Endometrial microvascular endothelial cells (primary cell): ENCODE data around the gene BRD8. TPM values are rescaled to one million over a fixed set of nuclear protein-coding genes. Genes with fewer than 3 reads are reported as not detected.
"Not testable (repeated sequence)": the region's sequence is repeated elsewhere in the genome, so short reads cannot be mapped to it uniquely, and the experiment has no call there.

Experiments
- in situ Hi-C: cut with HindIII; loops from 2 replicates; pipeline ENCODE4 v1.10.0; 2017; ENCODE audit warnings: low sequenced_read_pairs, low pct_unique_long_range_greater_than_20kb; ENCODE audit errors: inconsistent ontology term
- total RNA-seq: library from RNA; depleted of rRNA; stranded (reverse); fragments of >200 nt; gene quantifications from one replicate; pipeline ENCODE4 v1.2.3, GENCODE V29; 2015; ENCODE audit errors: inconsistent ontology term

Gene BRD8
- total RNA-seq, 1 donor from 2014 or later: 37.1 TPM

- in situ Hi-C loops: no loop called here
These were observed 8.1 kb downstream of the BRD8 start for GRCh38 chr5:138170299-138170698.

- in situ Hi-C loops: loop anchor here (10.0 kb wide), 1 partner anchor 186 kb away; the partner anchor contains the start of gene KDM3B
These were observed 9.3 kb downstream of the BRD8 start for GRCh38 chr5:138169124-138169523.

GRCh38 chr5:138163721-138164120 lies 14.7 kb downstream of the BRD8 start:
- in situ Hi-C loops: loop anchor here (10.0 kb wide), 1 partner anchor 191 kb away; the partner anchor contains the start of gene KDM3B

- in situ Hi-C loops: loop anchor here (10.0 kb wide), 1 partner anchor 194 kb away; the partner anchor contains the start of gene KDM3B
These were observed 17.7 kb downstream of the BRD8 start for GRCh38 chr5:138160706-138161105.

- in situ Hi-C loops: loop anchor here (10.0 kb wide), 1 partner anchor 195 kb away; the partner anchor contains the start of gene KDM3B
These were observed 18.8 kb downstream of the BRD8 start for GRCh38 chr5:138159666-138160065.

- in situ Hi-C loops: no loop called here
These were observed 20.8 kb downstream of the BRD8 start for GRCh38 chr5:138157626-138158025.

GRCh38 chr5:138155977-138156376 lies 22.5 kb downstream of the BRD8 start:
- in situ Hi-C loops: not testable (repeated sequence)

GRCh38 chr5:138149530-138149929 lies 28.9 kb downstream of the BRD8 start:
- in situ Hi-C loops: no loop called here

- in situ Hi-C loops: no loop called here
These were observed 29.6 kb downstream of the BRD8 start for GRCh38 chr5:138148811-138149210.

- in situ Hi-C loops: not testable (repeated sequence)
These were observed 34.9 kb downstream of the BRD8 start for GRCh38 chr5:138143578-138143977.

- in situ Hi-C loops: no loop called here
These were observed 36.7 kb downstream of the BRD8 start for GRCh38 chr5:138141734-138142133.

- in situ Hi-C loops: no loop called here
These were observed 38.2 kb downstream of the BRD8 start for GRCh38 chr5:138140268-138140667.

GRCh38 chr5:138139781-138140090 lies 38.7 kb downstream of the BRD8 start:
- in situ Hi-C loops: no loop called here

GRCh38 chr5:138138949-138139780 lies 39.3 kb downstream of the BRD8 start, which contains the start of gene NME5:
TSS of gene NME5 (minus strand) at chr5:138139428. CDS start at chr5:138138780, 648 bp downstream.
- in situ Hi-C loops: no loop called here

GRCh38 chr5:138132543-138132942 lies 45.9 kb downstream of the BRD8 start:
- in situ Hi-C loops: no loop called here

GRCh38 chr5:138129347-138129746 lies 49.1 kb downstream of the BRD8 start:
- in situ Hi-C loops: no loop called here

- in situ Hi-C loops: no loop called here
These were observed 50.1 kb downstream of the BRD8 start for GRCh38 chr5:138128334-138128733.

GRCh38 chr5:138115254-138115653 lies 63.2 kb downstream of the BRD8 start:
- in situ Hi-C loops: no loop called here

- in situ Hi-C loops: no loop called here
These were observed 66.5 kb downstream of the BRD8 start for GRCh38 chr5:138111937-138112336.

- in situ Hi-C loops: no loop called here
These were observed 67.2 kb downstream of the BRD8 start for GRCh38 chr5:138111181-138111580.
